Kidney glomerular epithelial cell (primary cell): ENCODE data around the gene PTGIR.

Experiments used
- DNase-seq: peaks from one replicate; lab custom pipeline; 2025; lab: John Stamatoyannopoulos, UW

PTGIR gene

GRCh38 chr19:46614114-46614722 lies 10.7 kb downstream of the PTGIR start:
- DNase-seq, result peak; percentile 48

- DNase-seq, result no peak
These were observed 11.4 kb downstream of the PTGIR start for GRCh38 chr19:46613525-46613924.

DNA sequence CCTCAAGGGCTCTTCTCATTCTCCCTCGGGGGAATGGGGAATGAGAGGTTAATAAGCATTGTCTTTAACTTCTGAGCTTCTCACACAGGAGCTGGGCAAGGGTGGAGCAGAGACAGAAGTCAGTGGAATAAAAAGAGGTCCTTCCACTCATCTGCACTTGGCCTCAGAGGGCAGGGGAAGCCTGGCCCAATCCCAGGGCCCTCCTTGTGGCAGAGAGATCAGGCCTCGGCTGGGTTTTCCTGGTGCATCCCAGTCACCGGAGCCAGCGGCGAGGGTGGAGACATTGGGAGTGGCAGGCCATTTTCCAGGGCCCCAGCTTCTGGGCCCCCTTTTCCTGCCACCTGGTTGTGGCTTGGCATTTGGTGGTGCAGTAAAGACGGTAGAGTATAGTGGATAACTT lies 13.1 kb downstream of the PTGIR start:
- DNase-seq, result no peak

GRCh38 chr19:46610851-46611770 lies 13.8 kb downstream of the PTGIR start:
- DNase-seq, result no peak

DNA sequence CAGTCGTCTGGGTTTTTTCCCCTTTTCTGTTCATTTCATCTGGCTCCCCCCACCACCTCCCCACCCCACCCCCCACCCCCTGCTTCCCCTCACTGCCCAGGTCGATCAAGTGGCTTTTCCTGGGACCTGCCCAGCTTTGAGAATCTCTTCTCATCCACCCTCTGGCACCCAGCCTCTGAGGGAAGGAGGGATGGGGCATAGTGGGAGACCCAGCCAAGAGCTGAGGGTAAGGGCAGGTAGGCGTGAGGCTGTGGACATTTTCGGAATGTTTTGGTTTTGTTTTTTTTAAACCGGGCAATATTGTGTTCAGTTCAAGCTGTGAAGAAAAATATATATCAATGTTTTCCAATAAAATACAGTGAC lies 14.5 kb downstream of the PTGIR start:
- DNase-seq, result no peak

- DNase-seq, result no peak
These were observed 15.1 kb downstream of the PTGIR start for GRCh38 chr19:46609511-46610412.

- DNase-seq, result no peak
These were observed 16.1 kb downstream of the PTGIR start for GRCh38 chr19:46608581-46609345.

DNA sequence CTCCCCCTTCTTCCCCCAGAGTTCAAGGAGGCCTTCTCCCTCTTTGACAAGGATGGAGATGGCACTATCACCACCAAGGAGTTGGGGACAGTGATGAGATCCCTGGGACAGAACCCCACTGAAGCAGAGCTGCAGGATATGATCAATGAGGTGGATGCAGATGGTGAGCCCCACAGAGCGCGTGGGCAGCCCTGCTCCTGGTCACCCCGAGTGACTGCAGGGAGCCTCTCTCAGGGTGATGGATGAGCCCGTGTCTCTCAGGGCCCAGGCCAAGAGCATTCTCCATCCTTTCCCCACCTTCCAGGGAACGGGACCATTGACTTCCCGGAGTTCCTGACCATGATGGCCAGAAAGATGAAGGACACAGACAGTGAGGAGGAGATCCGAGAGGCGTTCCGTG lies 16.7 kb downstream of the PTGIR start:
- DNase-seq, result no peak

DNA sequence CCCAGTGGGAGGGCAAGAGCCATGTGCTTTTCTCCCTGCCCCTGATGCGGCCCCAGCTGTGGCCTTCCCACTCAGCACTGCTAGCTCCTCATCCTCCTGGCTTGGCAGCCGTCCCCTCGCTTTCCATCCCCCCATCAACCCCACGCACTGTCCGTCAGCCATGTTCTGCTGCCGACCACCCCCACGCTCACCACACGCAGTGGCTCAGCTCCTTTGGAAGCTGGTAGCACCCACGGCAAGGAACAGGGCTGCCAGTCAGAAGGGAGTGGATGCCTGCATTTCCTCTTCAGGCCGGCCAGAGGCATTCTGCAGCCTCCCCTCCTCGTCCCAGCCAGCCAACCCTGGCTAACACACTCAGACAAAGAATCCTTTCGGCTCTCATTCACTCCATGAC lies 17.4 kb downstream of the PTGIR start:
- no peak for DNase-seq

DNA sequence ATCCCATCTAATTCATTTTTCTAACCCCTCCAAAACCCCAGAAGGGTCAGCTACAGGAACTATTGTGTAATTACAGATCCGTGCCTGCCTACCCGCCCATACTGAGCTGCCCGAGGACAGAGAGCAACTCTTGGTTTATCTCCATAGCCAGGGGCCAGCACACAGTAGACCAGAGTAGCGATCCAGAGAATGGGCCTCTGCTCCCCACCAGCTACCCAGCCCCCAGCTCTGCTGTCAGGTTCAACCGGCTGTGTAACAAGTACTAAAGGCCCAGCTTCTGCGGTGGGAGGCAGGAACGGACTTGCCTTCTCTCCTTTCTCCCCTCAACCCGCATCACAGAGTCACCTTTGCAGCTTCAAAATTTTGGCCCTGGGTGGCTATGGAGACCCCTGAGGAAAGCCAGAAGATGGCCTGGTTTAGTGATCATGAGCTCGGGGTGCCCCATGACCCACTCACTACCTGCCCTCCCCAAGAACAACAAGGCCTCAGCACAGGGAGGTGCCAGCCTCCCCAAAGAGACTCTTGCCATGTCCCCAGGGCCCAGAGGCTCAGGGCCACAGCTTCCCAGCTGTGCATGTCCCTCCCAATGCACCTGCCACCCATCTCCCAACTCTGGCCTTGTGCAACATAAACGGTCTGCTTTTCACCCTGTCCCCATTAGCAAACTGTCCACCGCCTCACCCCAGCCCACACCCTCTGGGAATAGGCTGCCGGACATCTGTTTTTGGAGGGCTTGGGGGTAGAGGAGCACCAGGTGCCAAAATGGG lies 18.0 kb downstream of the PTGIR start:
- no peak for DNase-seq

- no peak for DNase-seq
These were observed 18.9 kb downstream of the PTGIR start for GRCh38 chr19:46606019-46606418.

- no peak for DNase-seq
These were observed 19.5 kb downstream of the PTGIR start for GRCh38 chr19:46605356-46605821.

GRCh38 chr19:46604781-46605355 lies 20.0 kb downstream of the PTGIR start:
- DNase-seq, result no peak

DNA sequence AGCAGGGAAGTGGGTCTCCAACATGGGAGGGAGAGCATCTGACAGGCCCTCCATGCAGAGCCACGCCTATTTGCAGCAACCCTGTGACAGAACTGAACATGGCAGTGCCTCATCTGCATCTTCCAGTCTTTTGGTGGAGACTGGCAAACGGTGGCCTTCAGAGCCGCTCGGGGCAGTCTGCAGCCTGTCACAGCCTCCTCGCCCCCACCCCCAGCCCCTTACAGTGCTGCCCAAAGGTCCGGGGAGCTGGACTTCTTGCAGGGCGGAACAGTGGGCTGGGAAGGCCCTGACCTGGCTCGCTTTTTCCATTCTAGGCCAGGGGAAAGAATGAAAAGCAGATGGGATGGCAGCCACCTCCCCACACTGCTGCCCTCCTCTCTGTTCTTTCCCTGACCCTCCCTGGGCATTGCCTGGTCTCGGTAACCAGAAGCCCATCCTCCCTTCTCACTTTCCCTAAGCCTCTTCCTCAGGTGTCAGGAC lies 21.1 kb downstream of the PTGIR start:
- no peak for DNase-seq

GRCh38 chr19:46603195-46603637 lies 21.7 kb downstream of the PTGIR start:
- DNase-seq, result no peak

DNA sequence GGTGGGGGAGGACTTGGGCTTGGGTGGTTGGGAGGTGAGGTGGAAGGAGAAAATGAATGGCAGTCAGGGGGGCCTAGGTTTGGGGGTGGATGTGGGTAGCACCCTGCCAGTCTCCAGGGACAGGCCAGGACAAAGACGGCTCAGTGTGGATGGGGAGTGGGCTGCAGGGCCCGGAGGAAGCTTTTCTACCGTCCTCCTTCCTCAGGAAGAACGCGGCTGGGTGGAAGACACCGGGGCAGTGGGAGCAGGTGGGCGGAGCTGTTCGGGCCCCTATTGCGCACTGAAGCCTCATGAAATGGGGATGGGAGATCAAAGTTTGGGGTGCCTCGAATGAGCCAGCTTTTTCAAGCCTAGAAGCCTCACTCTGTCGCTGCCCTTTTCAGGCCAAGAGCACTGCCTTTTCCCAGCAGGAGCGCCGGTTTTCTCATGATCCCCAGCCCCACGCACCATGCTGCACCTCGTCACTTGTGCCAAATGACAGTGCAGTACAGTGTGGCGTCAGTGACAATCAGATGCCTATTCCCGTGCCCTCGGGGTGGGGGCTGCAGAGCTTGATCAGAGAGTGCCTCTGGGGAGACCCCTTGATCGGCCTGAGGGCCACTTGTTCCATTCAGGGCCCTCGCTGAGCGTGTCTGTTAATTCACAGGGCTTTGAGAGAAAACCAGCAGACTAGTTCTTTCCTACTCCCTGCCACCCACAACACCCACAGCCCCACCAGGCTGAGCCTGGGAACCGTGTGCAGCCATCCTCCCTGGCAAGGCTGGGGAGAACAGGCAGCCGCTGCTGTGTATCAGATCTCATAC lies 22.3 kb downstream of the PTGIR start:
- DNase-seq, result no peak

- DNase-seq, result no peak
These were observed 23.3 kb downstream of the PTGIR start, which contains the start of gene CALM3 for GRCh38 chr19:46601318-46602224. CALM3 (plus strand) TSS chr19:46601330; CDS start chr19:46601435, 105 bp downstream.
